IPS-20b (cell line): ENCODE results near the gene USP10.

Experiments
- H3K27ac ChIP-seq: one replicate; pipeline ENCODE4 v1.5.1; 2013; ENCODE audit warnings: low read length
- H3K27me3 ChIP-seq: 2 replicates; pipeline ENCODE4 v1.6.1; 2013; ENCODE audit warnings: mild to moderate bottlenecking, low read length, inconsistent platforms; ENCODE audit not compliant: insufficient read depth
- H3K36me3 ChIP-seq: 2 replicates; pipeline ENCODE4 v1.6.1; 2013; ENCODE audit warnings: low read depth, mild to moderate bottlenecking, inconsistent platforms, low read length, moderate library complexity; ENCODE audit not compliant: insufficient read depth
- H3K4me1 ChIP-seq: 2 replicates; pipeline ENCODE4 v1.6.1; 2013; ENCODE audit warnings: mild to moderate bottlenecking, control low read depth, inconsistent platforms, low read length, moderate library complexity; ENCODE audit not compliant: insufficient read depth
- H3K4me3 ChIP-seq: 2 replicates; pipeline ENCODE4 v1.5.1; 2013; ENCODE audit warnings: mild to moderate bottlenecking, low read length, inconsistent platforms
- H3K9ac ChIP-seq: 2 replicates; pipeline ENCODE4 v1.6.1; 2013; ENCODE audit warnings: low read depth, mild to moderate bottlenecking, inconsistent platforms, low read length, moderate library complexity
- H3K9me3 ChIP-seq: 2 replicates; pipeline ENCODE4 v1.6.1; 2013; ENCODE audit warnings: mild to moderate bottlenecking, low read depth, low read length, inconsistent platforms; ENCODE audit not compliant: insufficient read depth

The USP10 gene

GRCh38 chr16:84827131-84827574 lies 127.4 kb downstream of the USP10 start:
- Histone ChIP-seq H3K4me3 (no peak overlapping the region), H3K27ac (no peak overlapping the region), H3K9ac (no peak overlapping the region), H3K36me3 (no peaks in the 10 kb centered on the region), H3K9me3 (no peaks in the 10 kb centered on the region), H3K4me1 (no peaks in the 10 kb centered on the region), H3K27me3 (peaks cover 7% of the 10 kb centered on the region)

DNA sequence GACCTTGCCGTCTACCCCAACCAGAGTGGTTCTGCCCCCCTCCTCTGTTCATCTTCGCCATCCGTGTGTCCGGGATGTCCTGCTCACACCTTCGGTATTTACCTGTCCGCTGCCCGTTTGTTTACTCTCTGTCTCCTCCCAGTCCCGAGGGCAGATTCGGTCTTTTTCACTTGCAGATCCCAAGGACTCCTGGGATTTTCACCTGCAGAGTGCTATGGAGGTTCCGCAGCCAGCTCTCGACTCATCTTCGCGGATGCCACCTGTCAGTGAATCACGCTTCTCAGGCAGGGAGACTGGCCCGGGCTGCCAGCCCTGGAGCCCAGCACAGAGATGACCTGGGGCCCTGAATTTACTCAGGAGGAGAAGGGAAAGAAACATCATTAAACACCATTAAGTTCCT lies 128.1 kb downstream of the USP10 start:
- no peaks in the 10 kb centered on the region for H3K27me3 ChIP-seq
- H3K4me1 ChIP-seq = no peaks in the 10 kb centered on the region
- H3K27ac ChIP-seq = no peak overlapping the region
- H3K4me3 ChIP-seq = no peak overlapping the region
- no peak overlapping the region for H3K9ac ChIP-seq
- no peaks in the 10 kb centered on the region for H3K9me3 ChIP-seq
- no peaks in the 10 kb centered on the region for H3K36me3 ChIP-seq

GRCh38 chr16:84828322-84828721 lies 128.5 kb downstream of the USP10 start:
- Histone ChIP-seq H3K9me3 (no peaks in the 10 kb centered on the region), H3K9ac (no peak overlapping the region), H3K4me3 (no peak overlapping the region), H3K27ac (no peak overlapping the region), H3K36me3 (no peaks in the 10 kb centered on the region), H3K27me3 (no peaks in the 10 kb centered on the region), H3K4me1 (no peaks in the 10 kb centered on the region)
